Jurkat, Clone E6-1 (cell line): ENCODE results near the gene CACNG3.

Experiments
- DNase-seq: peaks from one replicate; pipeline ENCODE4 v3.0.0-alpha.2; 2011; ENCODE audit warnings: low read depth, low spot score
- H3K4me3 ChIP-seq: 2 replicates; pipeline ENCODE4 v1.5.1; 2011; ENCODE audit warnings: mild to moderate bottlenecking, low read length, control low read depth, moderate library complexity

Gene CACNG3

GRCh38 chr16:24360936-24361335, 104.8 kb downstream of the CACNG3 start:
- DNase-seq, result no peak
- H3K4me3 ChIP-seq, result no peak overlapping the region

- H3K4me3 ChIP-seq, result no peak overlapping the region
- DNase-seq, result no peak
These were observed 108.5 kb downstream of the CACNG3 start for GRCh38 chr16:24364596-24364995.

GRCh38 chr16:24367186-24367710, 111.1 kb downstream of the CACNG3 start:
- no peak for DNase-seq
- H3K4me3 ChIP-seq, result no peak overlapping the region

GRCh38 chr16:24372824-24373223, 116.7 kb downstream of the CACNG3 start:
- DNase-seq, result no peak
- no peak overlapping the region for H3K4me3 ChIP-seq

- no peak overlapping the region for H3K4me3 ChIP-seq
- DNase-seq, result no peak
These were observed 122.9 kb downstream of the CACNG3 start for GRCh38 chr16:24378999-24379398.

- no peak for DNase-seq
- H3K4me3 ChIP-seq, result no peak overlapping the region
These were observed 125.5 kb downstream of the CACNG3 start for GRCh38 chr16:24381470-24382118.

GRCh38 chr16:24382762-24383407, 126.8 kb downstream of the CACNG3 start:
- H3K4me3 ChIP-seq, result no peak overlapping the region
- no peak for DNase-seq

- DNase-seq, result no peak
- H3K4me3 ChIP-seq, result no peak overlapping the region
These were observed 138.2 kb downstream of the CACNG3 start for GRCh38 chr16:24394341-24394740.

- DNase-seq, result no peak
- no peak overlapping the region for H3K4me3 ChIP-seq
These were observed 140.5 kb downstream of the CACNG3 start for GRCh38 chr16:24396350-24397271.

GRCh38 chr16:24409045-24409444, 152.9 kb downstream of the CACNG3 start:
- H3K4me3 ChIP-seq, result no peak overlapping the region
- DNase-seq, result no peak
